WTC11 (cell line): Measurements from ENCODE around the gene INTS4. TPM values are rescaled to one million over a fixed set of nuclear protein-coding genes. Genes with fewer than 3 reads are reported as not detected.

ENCODE experiments used
- ATAC-seq: fragments of 200-7000 bp; cut with Tn5 transposase; 2 replicates; pipeline ENCODE4 v1.10.0; 2021; ENCODE audit warnings: mild to moderate bottlenecking, moderate library complexity
- CTCF ChIA-PET: fragments of 300-600 bp; sonication (Branson Sonifier 250); formaldehyde crosslinking; loops from one replicate; lab custom pipeline; 2021; ENCODE audit warnings: antibody characterized with exemption; lab: Charles Lee
- POLR2A ChIA-PET: fragments of 350-600 bp; sonication (Branson Sonifier 250); formaldehyde crosslinking; loops from one replicate; lab custom pipeline; 2021; ENCODE audit warnings: antibody characterized with exemption; lab: Charles Lee
- DNase-seq: peaks from one replicate; pipeline ENCODE4 v3.0.0; 2021; ENCODE audit warnings: low spot score
- H3K27ac Mint-ChIP-seq: 2 replicates; pipeline ENCODE4 v1.8.0; 2021; ENCODE audit warnings: mixed read lengths
- H3K27me3 Mint-ChIP-seq: 2 replicates; pipeline ENCODE4 v1.8.0; 2021; ENCODE audit warnings: low read depth, mild to moderate bottlenecking, moderate library complexity, mixed read lengths
- H3K36me3 Mint-ChIP-seq: 2 replicates; pipeline ENCODE4 v1.8.0; 2021; ENCODE audit warnings: mixed read lengths
- H3K4me1 Mint-ChIP-seq: 2 replicates; pipeline ENCODE4 v1.8.0; 2022; ENCODE audit warnings: mixed read lengths
- H3K4me3 Mint-ChIP-seq: 2 replicates; pipeline ENCODE4 v1.8.0; 2021; ENCODE audit warnings: mild to moderate bottlenecking, moderate library complexity, mixed read lengths
- H3K9me3 Mint-ChIP-seq: 2 replicates; pipeline ENCODE4 v1.8.0; 2021; ENCODE audit warnings: mixed read lengths
- ATF1 ChIP-seq: sonication (generic); formaldehyde crosslinking; IDR thresholded peaks from 2 replicates; pipeline ENCODE4 v1.8.1; 2023; ENCODE audit warnings: mild to moderate bottlenecking, moderate library complexity, missing genetic modification reagents
- CBFB ChIP-seq: sonication (generic); formaldehyde crosslinking; IDR thresholded peaks from 2 replicates; pipeline ENCODE4 v1.8.1; 2022; ENCODE audit warnings: mild to moderate bottlenecking, low read depth, missing genetic modification reagents
- CREB1 ChIP-seq: sonication (generic); formaldehyde crosslinking; IDR thresholded peaks from 2 replicates; pipeline ENCODE4 v1.8.0; 2023; ENCODE audit warnings: mild to moderate bottlenecking, missing genetic modification reagents
- ESRRA ChIP-seq: sonication (generic); formaldehyde crosslinking; IDR thresholded peaks from 2 replicates; pipeline ENCODE4 v1.8.1; 2022; ENCODE audit warnings: mild to moderate bottlenecking, missing genetic modification reagents, borderline replicate concordance
- MXD4 ChIP-seq: fragments of 250-450 bp; sonication (Bioruptor Pico); IDR thresholded peaks from 2 replicates; pipeline ENCODE4 v1.8.0; 2021; ENCODE audit warnings: mild to moderate bottlenecking, moderate library complexity, borderline replicate concordance
- NFATC4 ChIP-seq: fragments of 250-450 bp; sonication (Bioruptor Pico); IDR thresholded peaks from 2 replicates; pipeline ENCODE4 v1.9.0; 2021; ENCODE audit warnings: mild to moderate bottlenecking
- RORB ChIP-seq: fragments of 250-450 bp; sonication (Bioruptor Pico); IDR thresholded peaks from 2 replicates; pipeline ENCODE4 v1.9.0; 2021; ENCODE audit warnings: mild to moderate bottlenecking
- TEAD4 ChIP-seq: sonication (generic); formaldehyde crosslinking; IDR thresholded peaks from 2 replicates; pipeline ENCODE4 v1.8.0; 2022; ENCODE audit warnings: mild to moderate bottlenecking, missing genetic modification reagents
- ZNF138 ChIP-seq: sonication (generic); formaldehyde crosslinking; conservative IDR thresholded peaks from 2 replicates; pipeline ENCODE4 v1.8.1; 2022; ENCODE audit warnings: mild to moderate bottlenecking, moderate library complexity, missing genetic modification reagents
- ZNF219 ChIP-seq: sonication (generic); formaldehyde crosslinking; IDR thresholded peaks from 2 replicates; pipeline ENCODE4 v1.8.0; 2023; ENCODE audit warnings: missing genetic modification reagents, mild to moderate bottlenecking, borderline replicate concordance
- ZNF317 ChIP-seq: sonication (generic); formaldehyde crosslinking; IDR thresholded peaks from 2 replicates; pipeline ENCODE4 v1.8.1; 2023; ENCODE audit warnings: low read depth, mild to moderate bottlenecking, moderate library complexity, missing genetic modification reagents, borderline replicate concordance
- ZNF396 ChIP-seq: fragments of 250-450 bp; sonication (Bioruptor Pico); IDR thresholded peaks from 2 replicates; pipeline ENCODE4 v1.8.0; 2021; ENCODE audit warnings: mild to moderate bottlenecking, moderate library complexity, borderline replicate concordance
- ZNF416 ChIP-seq: fragments of 250-450 bp; sonication (Bioruptor Pico); IDR thresholded peaks from 2 replicates; pipeline ENCODE4 v1.9.0; 2021; ENCODE audit warnings: mild to moderate bottlenecking, inconsistent platforms
- total RNA-seq: library from RNA; stranded (reverse); gene quantifications from 3 replicates; pipeline ENCODE4 v1.2.3, GENCODE V29; 2021
- TF ChIP-seq, protein P1 (sequence below): sonication (generic); formaldehyde crosslinking; IDR thresholded peaks from 2 replicates; pipeline ENCODE4 v1.8.1; 2023; ENCODE audit warnings: mild to moderate bottlenecking, missing genetic modification reagents, moderate library complexity
- TF ChIP-seq, protein P2 (sequence below): sonication (generic); formaldehyde crosslinking; IDR thresholded peaks from 2 replicates; pipeline ENCODE4 v1.8.1; 2022; ENCODE audit warnings: missing genetic modification reagents, borderline replicate concordance
- TF ChIP-seq, protein P3 (sequence below): fragments of 250-450 bp; sonication (Bioruptor Pico); IDR thresholded peaks from 2 replicates; pipeline ENCODE4 v1.9.0; 2021; ENCODE audit warnings: mild to moderate bottlenecking, borderline replicate concordance
- TF ChIP-seq, protein P4 (sequence below): sonication (generic); formaldehyde crosslinking; IDR thresholded peaks from 2 replicates; pipeline ENCODE4 v1.8.0; 2022; ENCODE audit warnings: mild to moderate bottlenecking, missing genetic modification reagents
- TF ChIP-seq, protein P5 (sequence below): sonication (generic); formaldehyde crosslinking; IDR thresholded peaks from 2 replicates; pipeline ENCODE4 v1.8.1; 2023; ENCODE audit warnings: mild to moderate bottlenecking, moderate library complexity, missing genetic modification reagents
- TF ChIP-seq, protein P6 (sequence below): sonication (generic); formaldehyde crosslinking; IDR thresholded peaks from 2 replicates; pipeline ENCODE4 v1.8.1; 2022; ENCODE audit warnings: low read depth, mild to moderate bottlenecking, moderate library complexity, missing genetic modification reagents, borderline replicate concordance
- TF ChIP-seq, protein P7 (sequence below): sonication (generic); formaldehyde crosslinking; IDR thresholded peaks from 2 replicates; pipeline ENCODE4 v1.8.0; 2022; ENCODE audit warnings: mild to moderate bottlenecking, missing genetic modification reagents

INTS4 gene
- total RNA-seq, 1 experiment from 2014 or later, result 34.2 TPM

DNA sequence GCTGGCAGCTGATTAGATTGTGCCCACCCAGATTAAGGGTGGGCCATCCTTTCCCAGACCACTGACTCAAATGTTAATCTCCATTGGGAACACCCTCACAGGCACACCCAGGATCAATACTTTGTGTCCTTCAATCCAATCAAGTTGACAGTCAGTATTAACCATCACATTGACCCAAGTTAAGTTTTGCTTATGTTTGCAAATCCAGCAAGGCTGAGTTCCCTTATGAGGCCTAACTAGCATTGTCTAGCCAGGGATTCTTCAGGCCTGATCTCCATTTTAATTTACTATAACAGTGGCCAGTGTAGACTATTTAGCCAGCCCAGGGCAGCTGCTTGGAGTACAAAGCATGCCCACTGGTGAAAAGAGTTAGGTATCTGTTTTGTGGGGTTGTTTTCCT lies 30.9 kb upstream of the INTS4 start:
- TF ChIP-seq CBFB (CRISPR knock-in tag) (no peak), ZNF416 (CRISPR knock-in tag) (no peak), NFATC4 (CRISPR knock-in tag) (no peak), CREB1 (no peak), RORB (CRISPR knock-in tag) (no peak), ESRRA (no peak), ZNF219 (CRISPR knock-in tag) (no peak), ZNF396 (CRISPR knock-in tag) (no peak), ZNF317 (CRISPR knock-in tag) (no peak), MXD4 (CRISPR knock-in tag) (no peak), ATF1 (no peak), ZNF138 (CRISPR knock-in tag) (no peak), TEAD4 (CRISPR knock-in tag) (no peak)
- TF ChIP-seq, protein P1, sequence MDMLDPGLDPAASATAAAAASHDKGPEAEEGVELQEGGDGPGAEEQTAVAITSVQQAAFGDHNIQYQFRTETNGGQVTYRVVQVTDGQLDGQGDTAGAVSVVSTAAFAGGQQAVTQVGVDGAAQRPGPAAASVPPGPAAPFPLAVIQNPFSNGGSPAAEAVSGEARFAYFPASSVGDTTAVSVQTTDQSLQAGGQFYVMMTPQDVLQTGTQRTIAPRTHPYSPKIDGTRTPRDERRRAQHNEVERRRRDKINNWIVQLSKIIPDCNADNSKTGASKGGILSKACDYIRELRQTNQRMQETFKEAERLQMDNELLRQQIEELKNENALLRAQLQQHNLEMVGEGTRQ (CRISPR knock-in tag), result no peak
- TF ChIP-seq, protein P2, sequence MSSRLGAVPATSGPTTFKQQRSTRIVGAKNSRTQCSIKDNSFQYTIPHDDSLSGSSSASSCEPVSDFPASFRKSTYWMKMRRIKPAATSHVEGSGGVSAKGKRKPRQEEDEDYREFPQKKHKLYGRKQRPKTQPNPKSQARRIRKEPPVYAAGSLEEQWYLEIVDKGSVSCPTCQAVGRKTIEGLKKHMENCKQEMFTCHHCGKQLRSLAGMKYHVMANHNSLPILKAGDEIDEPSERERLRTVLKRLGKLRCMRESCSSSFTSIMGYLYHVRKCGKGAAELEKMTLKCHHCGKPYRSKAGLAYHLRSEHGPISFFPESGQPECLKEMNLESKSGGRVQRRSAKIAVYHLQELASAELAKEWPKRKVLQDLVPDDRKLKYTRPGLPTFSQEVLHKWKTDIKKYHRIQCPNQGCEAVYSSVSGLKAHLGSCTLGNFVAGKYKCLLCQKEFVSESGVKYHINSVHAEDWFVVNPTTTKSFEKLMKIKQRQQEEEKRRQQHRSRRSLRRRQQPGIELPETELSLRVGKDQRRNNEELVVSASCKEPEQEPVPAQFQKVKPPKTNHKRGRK (CRISPR knock-in tag), result no peak
- TF ChIP-seq, protein P3, sequence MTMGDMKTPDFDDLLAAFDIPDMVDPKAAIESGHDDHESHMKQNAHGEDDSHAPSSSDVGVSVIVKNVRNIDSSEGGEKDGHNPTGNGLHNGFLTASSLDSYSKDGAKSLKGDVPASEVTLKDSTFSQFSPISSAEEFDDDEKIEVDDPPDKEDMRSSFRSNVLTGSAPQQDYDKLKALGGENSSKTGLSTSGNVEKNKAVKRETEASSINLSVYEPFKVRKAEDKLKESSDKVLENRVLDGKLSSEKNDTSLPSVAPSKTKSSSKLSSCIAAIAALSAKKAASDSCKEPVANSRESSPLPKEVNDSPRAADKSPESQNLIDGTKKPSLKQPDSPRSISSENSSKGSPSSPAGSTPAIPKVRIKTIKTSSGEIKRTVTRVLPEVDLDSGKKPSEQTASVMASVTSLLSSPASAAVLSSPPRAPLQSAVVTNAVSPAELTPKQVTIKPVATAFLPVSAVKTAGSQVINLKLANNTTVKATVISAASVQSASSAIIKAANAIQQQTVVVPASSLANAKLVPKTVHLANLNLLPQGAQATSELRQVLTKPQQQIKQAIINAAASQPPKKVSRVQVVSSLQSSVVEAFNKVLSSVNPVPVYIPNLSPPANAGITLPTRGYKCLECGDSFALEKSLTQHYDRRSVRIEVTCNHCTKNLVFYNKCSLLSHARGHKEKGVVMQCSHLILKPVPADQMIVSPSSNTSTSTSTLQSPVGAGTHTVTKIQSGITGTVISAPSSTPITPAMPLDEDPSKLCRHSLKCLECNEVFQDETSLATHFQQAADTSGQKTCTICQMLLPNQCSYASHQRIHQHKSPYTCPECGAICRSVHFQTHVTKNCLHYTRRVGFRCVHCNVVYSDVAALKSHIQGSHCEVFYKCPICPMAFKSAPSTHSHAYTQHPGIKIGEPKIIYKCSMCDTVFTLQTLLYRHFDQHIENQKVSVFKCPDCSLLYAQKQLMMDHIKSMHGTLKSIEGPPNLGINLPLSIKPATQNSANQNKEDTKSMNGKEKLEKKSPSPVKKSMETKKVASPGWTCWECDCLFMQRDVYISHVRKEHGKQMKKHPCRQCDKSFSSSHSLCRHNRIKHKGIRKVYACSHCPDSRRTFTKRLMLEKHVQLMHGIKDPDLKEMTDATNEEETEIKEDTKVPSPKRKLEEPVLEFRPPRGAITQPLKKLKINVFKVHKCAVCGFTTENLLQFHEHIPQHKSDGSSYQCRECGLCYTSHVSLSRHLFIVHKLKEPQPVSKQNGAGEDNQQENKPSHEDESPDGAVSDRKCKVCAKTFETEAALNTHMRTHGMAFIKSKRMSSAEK (CRISPR knock-in tag), result no peak
- TF ChIP-seq, protein P4, sequence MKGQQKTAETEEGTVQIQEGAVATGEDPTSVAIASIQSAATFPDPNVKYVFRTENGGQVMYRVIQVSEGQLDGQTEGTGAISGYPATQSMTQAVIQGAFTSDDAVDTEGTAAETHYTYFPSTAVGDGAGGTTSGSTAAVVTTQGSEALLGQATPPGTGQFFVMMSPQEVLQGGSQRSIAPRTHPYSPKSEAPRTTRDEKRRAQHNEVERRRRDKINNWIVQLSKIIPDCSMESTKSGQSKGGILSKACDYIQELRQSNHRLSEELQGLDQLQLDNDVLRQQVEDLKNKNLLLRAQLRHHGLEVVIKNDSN (CRISPR knock-in tag), result no peak
- TF ChIP-seq, protein P5, sequence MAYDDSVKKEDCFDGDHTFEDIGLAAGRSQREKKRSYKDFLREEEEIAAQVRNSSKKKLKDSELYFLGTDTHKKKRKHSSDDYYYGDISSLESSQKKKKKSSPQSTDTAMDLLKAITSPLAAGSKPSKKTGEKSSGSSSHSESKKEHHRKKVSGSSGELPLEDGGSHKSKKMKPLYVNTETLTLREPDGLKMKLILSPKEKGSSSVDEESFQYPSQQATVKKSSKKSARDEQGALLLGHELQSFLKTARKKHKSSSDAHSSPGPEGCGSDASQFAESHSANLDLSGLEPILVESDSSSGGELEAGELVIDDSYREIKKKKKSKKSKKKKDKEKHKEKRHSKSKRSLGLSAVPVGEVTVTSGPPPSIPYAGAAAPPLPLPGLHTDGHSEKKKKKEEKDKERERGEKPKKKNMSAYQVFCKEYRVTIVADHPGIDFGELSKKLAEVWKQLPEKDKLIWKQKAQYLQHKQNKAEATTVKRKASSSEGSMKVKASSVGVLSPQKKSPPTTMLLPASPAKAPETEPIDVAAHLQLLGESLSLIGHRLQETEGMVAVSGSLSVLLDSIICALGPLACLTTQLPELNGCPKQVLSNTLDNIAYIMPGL (CRISPR knock-in tag), result no peak
- TF ChIP-seq, protein P6, sequence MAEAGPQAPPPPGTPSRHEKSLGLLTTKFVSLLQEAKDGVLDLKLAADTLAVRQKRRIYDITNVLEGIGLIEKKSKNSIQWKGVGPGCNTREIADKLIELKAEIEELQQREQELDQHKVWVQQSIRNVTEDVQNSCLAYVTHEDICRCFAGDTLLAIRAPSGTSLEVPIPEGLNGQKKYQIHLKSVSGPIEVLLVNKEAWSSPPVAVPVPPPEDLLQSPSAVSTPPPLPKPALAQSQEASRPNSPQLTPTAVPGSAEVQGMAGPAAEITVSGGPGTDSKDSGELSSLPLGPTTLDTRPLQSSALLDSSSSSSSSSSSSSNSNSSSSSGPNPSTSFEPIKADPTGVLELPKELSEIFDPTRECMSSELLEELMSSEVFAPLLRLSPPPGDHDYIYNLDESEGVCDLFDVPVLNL (CRISPR knock-in tag), result no peak
- TF ChIP-seq, protein P7, sequence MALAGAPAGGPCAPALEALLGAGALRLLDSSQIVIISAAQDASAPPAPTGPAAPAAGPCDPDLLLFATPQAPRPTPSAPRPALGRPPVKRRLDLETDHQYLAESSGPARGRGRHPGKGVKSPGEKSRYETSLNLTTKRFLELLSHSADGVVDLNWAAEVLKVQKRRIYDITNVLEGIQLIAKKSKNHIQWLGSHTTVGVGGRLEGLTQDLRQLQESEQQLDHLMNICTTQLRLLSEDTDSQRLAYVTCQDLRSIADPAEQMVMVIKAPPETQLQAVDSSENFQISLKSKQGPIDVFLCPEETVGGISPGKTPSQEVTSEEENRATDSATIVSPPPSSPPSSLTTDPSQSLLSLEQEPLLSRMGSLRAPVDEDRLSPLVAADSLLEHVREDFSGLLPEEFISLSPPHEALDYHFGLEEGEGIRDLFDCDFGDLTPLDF (CRISPR knock-in tag), result no peak
- H3K9me3 Mint-ChIP-seq, result peaks cover 6% of the 10 kb centered on the region
- no peak for DNase-seq
- CTCF ChIA-PET, result no interaction called here
- POLR2A ChIA-PET, result no interaction called here
- no peak overlapping the region for H3K4me3 Mint-ChIP-seq
- no peaks in the 10 kb centered on the region for H3K27me3 Mint-ChIP-seq
- H3K27ac Mint-ChIP-seq, result no peak overlapping the region
- H3K4me1 Mint-ChIP-seq, result peaks cover 21% of the 10 kb centered on the region
- ATAC-seq, result no peak
- H3K36me3 Mint-ChIP-seq, result no peaks in the 10 kb centered on the region
